WERI-Rb-1 (cell line): ENCODE measurements around the gene GAN.

Source experiments
- DNase-seq: peaks from one replicate; pipeline ENCODE4 v3.0.0-alpha.2; 2020
- H3K27ac ChIP-seq: fragments of 250-450 bp; sonication (Bioruptor Pico); 2 replicates; pipeline ENCODE4 v1.5.1; 2020; ENCODE audit warnings: mild to moderate bottlenecking, moderate library complexity
- H3K27me3 ChIP-seq: fragments of 250-450 bp; sonication (Bioruptor Pico); 2 replicates; pipeline ENCODE4 v1.5.1; 2021; ENCODE audit warnings: mild to moderate bottlenecking, low read depth, moderate library complexity; ENCODE audit not compliant: insufficient read depth, severe bottlenecking
- H3K36me3 ChIP-seq: fragments of 250-450 bp; sonication (Bioruptor Pico); 2 replicates; pipeline ENCODE4 v1.5.1; 2020; ENCODE audit warnings: mild to moderate bottlenecking, moderate library complexity
- H3K4me3 ChIP-seq: 2 replicates; pipeline ENCODE4 v1.5.1; 2011; ENCODE audit warnings: low read depth, mild to moderate bottlenecking, control low read depth, low read length
- H3K9me3 ChIP-seq: fragments of 250-450 bp; sonication (Bioruptor Pico); 2 replicates; pipeline ENCODE4 v1.5.1; 2021; ENCODE audit warnings: mild to moderate bottlenecking, moderate library complexity; ENCODE audit not compliant: severe bottlenecking
- TF ChIP-seq, protein P1 (sequence below): IDR thresholded peaks from 2 replicates; pipeline ENCODE4 v1.5.1; 2011; ENCODE audit warnings: low read depth, mild to moderate bottlenecking, control low read depth, inconsistent platforms, low read length

Gene GAN

DNA sequence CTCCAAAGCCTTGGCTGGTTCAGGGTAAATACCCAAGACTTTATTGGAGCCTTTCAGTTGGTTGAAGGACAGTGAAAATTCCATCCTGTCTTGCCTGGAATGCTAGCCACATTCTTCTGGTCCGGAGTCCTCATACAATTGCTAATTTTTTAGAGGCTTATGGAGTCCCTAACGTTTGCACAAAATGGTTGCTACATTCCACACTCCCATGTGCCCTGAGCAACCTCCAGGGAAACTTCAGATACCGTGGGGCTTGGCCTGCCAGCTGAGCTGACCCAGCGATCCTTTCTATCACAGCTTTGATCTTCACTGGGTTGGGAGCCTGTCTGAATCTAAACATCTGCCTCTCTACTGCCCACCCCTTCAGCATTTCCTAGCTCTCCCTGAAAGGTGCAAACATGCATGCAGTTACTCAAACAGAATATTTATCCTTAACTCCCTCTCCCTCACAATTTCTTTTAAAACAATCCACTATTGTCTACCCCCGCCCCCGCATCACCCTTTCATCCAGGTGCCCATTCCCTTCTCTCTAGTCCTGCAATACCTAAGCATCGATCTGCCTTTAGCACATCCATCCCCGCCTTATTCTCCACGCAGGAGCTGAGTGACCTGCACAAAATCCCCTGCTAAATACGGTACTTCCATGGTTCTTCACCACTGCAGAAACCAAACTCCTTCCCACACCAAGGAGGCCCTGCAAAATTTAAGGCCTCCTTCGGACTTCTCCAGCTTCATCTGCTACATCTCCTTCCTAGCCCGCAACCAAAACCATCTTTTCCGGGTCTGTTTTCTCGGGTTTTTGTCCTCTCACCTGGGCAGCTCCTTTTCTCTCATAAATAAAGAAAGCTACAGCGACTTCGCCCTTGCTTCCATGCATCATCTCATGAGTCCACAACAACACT lies 810 bp upstream of the GAN start:
- TF ChIP-seq, protein P1, sequence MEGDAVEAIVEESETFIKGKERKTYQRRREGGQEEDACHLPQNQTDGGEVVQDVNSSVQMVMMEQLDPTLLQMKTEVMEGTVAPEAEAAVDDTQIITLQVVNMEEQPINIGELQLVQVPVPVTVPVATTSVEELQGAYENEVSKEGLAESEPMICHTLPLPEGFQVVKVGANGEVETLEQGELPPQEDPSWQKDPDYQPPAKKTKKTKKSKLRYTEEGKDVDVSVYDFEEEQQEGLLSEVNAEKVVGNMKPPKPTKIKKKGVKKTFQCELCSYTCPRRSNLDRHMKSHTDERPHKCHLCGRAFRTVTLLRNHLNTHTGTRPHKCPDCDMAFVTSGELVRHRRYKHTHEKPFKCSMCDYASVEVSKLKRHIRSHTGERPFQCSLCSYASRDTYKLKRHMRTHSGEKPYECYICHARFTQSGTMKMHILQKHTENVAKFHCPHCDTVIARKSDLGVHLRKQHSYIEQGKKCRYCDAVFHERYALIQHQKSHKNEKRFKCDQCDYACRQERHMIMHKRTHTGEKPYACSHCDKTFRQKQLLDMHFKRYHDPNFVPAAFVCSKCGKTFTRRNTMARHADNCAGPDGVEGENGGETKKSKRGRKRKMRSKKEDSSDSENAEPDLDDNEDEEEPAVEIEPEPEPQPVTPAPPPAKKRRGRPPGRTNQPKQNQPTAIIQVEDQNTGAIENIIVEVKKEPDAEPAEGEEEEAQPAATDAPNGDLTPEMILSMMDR: no peak
- H3K36me3 ChIP-seq: no peaks in the 10 kb centered on the region
- H3K27ac ChIP-seq: peak overlapping the region; percentile 29
- DNase-seq: no peak
- no peaks in the 10 kb centered on the region for H3K9me3 ChIP-seq
- peak overlapping the region; percentile 60 for H3K4me3 ChIP-seq
- H3K27me3 ChIP-seq: no peaks in the 10 kb centered on the region

DNA sequence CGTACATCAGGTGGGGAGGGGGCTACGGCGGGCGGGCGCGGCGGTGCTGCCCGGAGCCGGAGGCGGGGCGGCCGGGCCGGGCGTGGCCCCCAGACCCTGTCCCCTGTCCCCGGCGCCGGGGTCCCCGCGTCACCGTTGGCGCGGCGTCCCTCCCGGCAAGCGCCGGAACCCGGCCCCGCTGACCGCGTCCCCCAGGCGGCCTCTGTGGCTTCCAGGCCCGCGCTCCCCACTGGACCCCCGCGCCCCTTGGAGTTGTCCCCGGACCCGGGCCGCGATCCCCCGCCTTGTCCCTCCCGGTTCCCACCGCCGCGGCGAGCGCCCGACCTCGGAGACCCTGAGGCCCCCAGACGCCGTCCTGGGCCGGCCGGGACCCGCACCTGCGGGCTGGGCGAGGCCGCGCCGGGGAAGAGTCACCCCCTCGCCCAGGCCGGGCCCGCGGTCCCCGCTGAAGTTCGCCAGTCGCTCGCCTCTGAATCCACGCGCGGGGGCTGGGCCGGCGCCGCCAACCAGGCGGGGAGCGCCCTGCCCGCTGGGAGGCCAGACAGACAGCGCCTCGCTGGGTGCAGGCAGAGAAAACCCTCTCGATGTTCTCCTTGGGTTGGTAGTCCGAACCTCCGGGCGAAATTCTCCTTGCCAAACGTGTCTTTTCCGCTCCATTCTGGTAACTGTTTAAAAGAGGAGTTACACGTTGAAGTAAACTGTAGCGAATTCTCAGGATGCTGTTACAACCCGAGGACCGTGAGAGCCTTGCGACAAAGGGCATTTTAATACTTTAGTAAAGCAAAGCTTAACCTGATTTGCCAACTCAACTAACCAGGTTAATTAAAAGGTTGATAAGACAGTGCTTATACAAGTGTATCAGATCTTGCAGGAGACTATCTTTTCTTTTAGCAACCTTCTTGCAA lies 761 bp downstream of the GAN start:
- Histone ChIP-seq H3K27ac (no peak overlapping the region), H3K27me3 (no peaks in the 10 kb centered on the region), H3K4me3 (peak overlapping the region; percentile 60), H3K36me3 (no peaks in the 10 kb centered on the region), H3K9me3 (no peaks in the 10 kb centered on the region)
- TF ChIP-seq, protein P1: 0 out of 2 replicates have a peak, but pooled peaks have one; percentile 2
- DNase-seq: peak; percentile 15

GRCh38 chr16:81316176-81316496 lies 1.4 kb downstream of the GAN start:
- Histone ChIP-seq H3K9me3 (no peaks in the 10 kb centered on the region), H3K36me3 (no peaks in the 10 kb centered on the region), H3K4me3 (peak overlapping the region; percentile 60; the same call in 1 of the 2 replicates), H3K27me3 (no peaks in the 10 kb centered on the region), H3K27ac (no peak overlapping the region)
- DNase-seq: no peak
- TF ChIP-seq, protein P1: no peak

- H3K27me3 ChIP-seq: no peaks in the 10 kb centered on the region
- TF ChIP-seq, protein P1: no peak
- no peak overlapping the region for H3K4me3 ChIP-seq
- H3K36me3 ChIP-seq: no peaks in the 10 kb centered on the region
- DNase-seq: no peak
- no peak overlapping the region for H3K27ac ChIP-seq
- H3K9me3 ChIP-seq: no peaks in the 10 kb centered on the region
Observed at GRCh38 chr16:81318711-81319110, 3.9 kb downstream of the GAN start.

DNA sequence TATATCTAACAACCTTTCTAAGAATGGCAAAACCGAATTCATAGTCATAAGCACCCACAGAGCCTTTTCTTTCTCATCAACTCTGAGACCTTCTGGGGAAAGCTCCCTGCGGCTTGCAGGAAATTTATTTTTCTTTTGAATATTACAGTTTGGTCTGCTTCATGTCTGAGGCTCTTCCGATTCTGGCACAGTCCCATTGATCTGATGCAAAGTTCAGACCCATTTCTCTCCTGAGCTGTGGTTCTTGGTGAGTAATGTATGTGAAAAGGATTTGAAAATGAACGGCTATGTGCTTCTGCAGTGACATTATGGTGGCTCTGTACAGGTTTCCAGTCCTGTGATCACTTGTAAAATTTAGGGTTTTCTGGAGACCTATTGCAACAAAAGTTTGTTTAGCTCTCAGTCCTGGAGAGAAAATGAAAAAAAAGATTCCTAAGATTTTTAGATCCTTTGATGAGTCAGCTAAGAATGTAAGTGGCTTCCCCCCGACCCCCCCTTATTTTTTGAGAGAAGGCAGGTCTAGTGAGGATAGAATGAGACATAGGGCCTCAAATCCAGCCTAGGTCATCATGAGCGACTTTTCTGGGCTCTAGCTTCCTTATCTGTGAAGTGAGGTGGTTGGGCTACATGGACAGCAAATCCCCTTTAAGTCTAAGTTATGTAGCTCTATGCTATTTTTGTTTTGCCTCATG lies 4.6 kb downstream of the GAN start:
- H3K36me3 ChIP-seq: no peaks in the 10 kb centered on the region
- no peak overlapping the region for H3K4me3 ChIP-seq
- TF ChIP-seq, protein P1: no peak
- H3K27me3 ChIP-seq: no peaks in the 10 kb centered on the region
- no peak overlapping the region for H3K27ac ChIP-seq
- H3K9me3 ChIP-seq: no peaks in the 10 kb centered on the region
- DNase-seq: no peak
